Activated T-helper 2 cell treated with anti-CD3 and anti-CD28 coated beads, Interferon-gamma antibody, Interleukin-2, Interleukin-4, amounts not matched to agents 10 μg/mL and 5 μg/mL and 100 μg/mL, durations not matched to agents 14 hours and 24 hours and 36 hours (primary cell): ENCODE data around the gene NBPF3. TPM values are rescaled to one million over a fixed set of nuclear protein-coding genes. Genes with fewer than 3 reads are reported as not detected.

ENCODE experiments used
- DNase-seq: peaks from one replicate; pipeline ENCODE4 v3.0.0; 2021; ENCODE audit warnings: low spot score
- H3K27ac Mint-ChIP-seq: one replicate; pipeline ENCODE4 v1.8.0; 2021; ENCODE audit warnings: mixed read lengths
- H3K27me3 Mint-ChIP-seq: one replicate; pipeline ENCODE4 v1.8.0; 2021; ENCODE audit warnings: low read depth, mixed read lengths
- H3K36me3 Mint-ChIP-seq: one replicate; pipeline ENCODE4 v1.8.0; 2021; ENCODE audit warnings: low read depth, mixed read lengths
- H3K4me1 Mint-ChIP-seq: one replicate; pipeline ENCODE4 v1.8.0; 2021; ENCODE audit warnings: low read depth, mixed read lengths
- H3K4me3 Mint-ChIP-seq: one replicate; pipeline ENCODE4 v1.8.0; 2021; ENCODE audit warnings: low read depth, mild to moderate bottlenecking, moderate library complexity, mixed read lengths
- H3K9me3 Mint-ChIP-seq: one replicate; pipeline ENCODE4 v1.8.0; 2021; ENCODE audit warnings: mixed read lengths
- intact Hi-C: fragments of 100-400 bp; cut with micrococcal nuclease; formaldehyde crosslinking; loops from one replicate; pipeline ENCODE4 v1.15.1; 2023
- total RNA-seq: library from RNA; stranded (reverse); gene quantifications from 2 replicates; pipeline ENCODE4 v1.2.3, GENCODE V29; 2022

The NBPF3 gene
- total RNA-seq, 1 donor from 2014 or later = 3.9 TPM

GRCh38 chr1:21490774-21491487, 51.0 kb downstream of the NBPF3 start:
- Mint-ChIP-seq H3K9me3 (no peaks in the 10 kb centered on the region), H3K36me3 (no peaks in the 10 kb centered on the region), H3K27ac (no peak overlapping the region), H3K27me3 (peaks cover 8% of the 10 kb centered on the region), H3K4me1 (peaks cover 4% of the 10 kb centered on the region), H3K4me3 (no peak overlapping the region)
- intact Hi-C loops = no loop called here
- DNase-seq = no peak

DNA sequence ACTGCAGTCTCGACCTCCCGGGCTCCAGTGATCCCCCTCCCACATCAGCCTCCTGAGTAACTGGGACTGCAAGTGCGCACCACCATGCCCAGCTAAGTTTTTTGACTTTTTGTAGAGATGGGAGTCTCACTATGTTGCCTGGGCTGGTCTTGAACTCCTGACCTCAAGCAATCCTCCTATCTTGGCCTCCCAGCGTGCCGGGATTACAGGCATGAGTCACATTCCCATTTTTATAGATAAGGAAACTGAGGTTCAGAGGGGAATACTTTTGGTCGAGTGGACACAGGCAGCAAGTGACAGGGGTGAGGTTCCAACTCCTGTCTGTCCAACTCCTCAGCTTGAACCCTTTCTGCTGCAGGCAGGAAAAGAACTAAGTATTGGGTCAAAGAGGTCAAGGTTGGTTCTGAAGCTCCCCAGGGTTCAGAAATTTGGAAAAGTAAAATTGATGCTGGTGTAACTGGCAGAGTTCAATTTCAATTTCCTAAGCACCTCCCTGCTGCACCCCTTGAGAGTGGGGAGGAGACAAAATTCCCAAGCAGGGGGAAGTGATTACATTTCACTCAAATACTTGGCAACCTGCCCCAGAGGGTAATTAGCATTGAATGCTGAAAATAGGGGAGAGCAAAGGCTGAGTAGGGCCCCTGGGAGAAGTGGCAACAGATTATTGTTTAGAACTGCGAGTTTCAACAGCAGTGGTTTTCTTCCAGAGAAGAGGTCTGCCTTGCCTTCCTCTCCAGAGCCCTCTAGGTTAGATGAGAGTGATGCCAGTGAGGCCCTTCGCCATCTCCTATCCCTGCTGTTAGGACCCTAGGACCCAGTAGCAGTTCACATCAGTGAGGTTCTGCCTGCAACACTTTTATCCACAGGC, 51.8 kb downstream of the NBPF3 start:
- intact Hi-C loops = no loop called here
- Mint-ChIP-seq H3K4me3 (no peak overlapping the region), H3K4me1 (peaks cover 4% of the 10 kb centered on the region), H3K27me3 (peaks cover 11% of the 10 kb centered on the region), H3K27ac (no peak overlapping the region), H3K9me3 (no peaks in the 10 kb centered on the region), H3K36me3 (no peaks in the 10 kb centered on the region)
- no peak for DNase-seq

DNA sequence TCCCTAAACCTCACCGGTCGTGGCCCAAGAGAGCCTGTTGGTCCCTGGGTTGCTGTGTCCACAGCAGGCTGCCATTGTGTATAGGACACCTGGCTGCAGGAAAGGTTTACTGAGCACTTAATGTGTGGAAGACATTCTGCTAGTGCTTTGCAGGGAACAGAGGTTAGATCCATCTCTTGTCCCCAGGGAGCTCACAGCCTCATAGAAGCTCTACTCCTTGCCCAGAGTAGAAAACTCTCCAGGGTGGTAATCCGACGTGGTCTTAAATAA, 52.4 kb downstream of the NBPF3 start:
- DNase-seq = no peak
- Mint-ChIP-seq H3K36me3 (no peaks in the 10 kb centered on the region), H3K9me3 (no peaks in the 10 kb centered on the region), H3K27ac (no peak overlapping the region), H3K4me3 (no peak overlapping the region), H3K4me1 (peaks cover 4% of the 10 kb centered on the region), H3K27me3 (peaks cover 11% of the 10 kb centered on the region)
- intact Hi-C loops = no loop called here

DNA sequence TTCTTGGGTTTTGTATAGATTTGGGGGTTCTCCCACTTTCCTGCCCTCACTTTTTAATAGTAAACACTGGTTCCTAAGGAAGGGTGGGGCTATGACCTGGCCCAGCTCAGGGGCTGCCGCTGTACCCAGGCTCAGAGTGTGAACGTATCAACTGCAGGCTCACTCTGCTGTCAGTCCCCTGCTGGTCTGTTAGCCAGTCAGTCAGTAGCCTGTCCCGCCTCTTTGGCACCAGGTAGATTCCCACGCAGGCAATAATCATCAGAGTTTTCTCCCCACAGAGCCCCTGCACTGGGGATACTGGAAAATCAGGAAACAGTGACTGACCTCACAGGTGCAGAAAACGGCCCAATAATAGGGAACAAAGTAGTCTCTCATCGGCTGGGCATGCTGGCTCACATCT, 54.3 kb downstream of the NBPF3 start:
- no peaks in the 10 kb centered on the region for H3K4me1 Mint-ChIP-seq
- no peak for DNase-seq
- no peaks in the 10 kb centered on the region for H3K36me3 Mint-ChIP-seq
- intact Hi-C loops = no loop called here
- H3K27me3 Mint-ChIP-seq = peaks cover 13% of the 10 kb centered on the region
- no peak overlapping the region for H3K4me3 Mint-ChIP-seq
- no peaks in the 10 kb centered on the region for H3K9me3 Mint-ChIP-seq
- no peak overlapping the region for H3K27ac Mint-ChIP-seq

- intact Hi-C loops = no loop called here
- Mint-ChIP-seq H3K27me3 (peaks cover 13% of the 10 kb centered on the region), H3K4me1 (no peaks in the 10 kb centered on the region), H3K4me3 (no peak overlapping the region), H3K27ac (no peak overlapping the region), H3K36me3 (no peaks in the 10 kb centered on the region), H3K9me3 (no peaks in the 10 kb centered on the region)
- no peak for DNase-seq
These were observed 55.4 kb downstream of the NBPF3 start for GRCh38 chr1:21495225-21495820.

DNA sequence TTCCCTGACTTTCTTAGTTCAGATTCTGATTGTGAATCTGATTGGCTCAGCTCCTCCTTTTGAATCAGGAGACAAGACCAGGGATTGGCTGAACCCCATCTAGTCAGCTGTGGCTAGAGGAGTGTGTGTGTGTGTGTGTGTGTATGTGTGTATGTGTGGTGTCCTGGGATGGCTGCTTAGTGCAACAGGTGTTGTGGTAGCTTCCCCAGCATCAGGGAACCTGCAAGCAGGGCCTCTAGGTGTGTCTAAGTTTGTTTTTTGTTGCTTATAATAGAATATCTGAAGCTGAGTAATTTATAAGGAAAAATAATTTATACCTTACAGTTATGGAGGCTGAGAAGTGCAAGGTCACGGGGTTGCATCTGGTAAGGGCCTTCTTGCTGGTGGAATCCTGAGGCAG, 56.1 kb downstream of the NBPF3 start:
- Mint-ChIP-seq H3K27me3 (peaks cover 13% of the 10 kb centered on the region), H3K9me3 (no peaks in the 10 kb centered on the region), H3K36me3 (no peaks in the 10 kb centered on the region), H3K4me1 (no peaks in the 10 kb centered on the region), H3K4me3 (no peak overlapping the region), H3K27ac (no peak overlapping the region)
- DNase-seq = no peak
- intact Hi-C loops = no loop called here

DNA sequence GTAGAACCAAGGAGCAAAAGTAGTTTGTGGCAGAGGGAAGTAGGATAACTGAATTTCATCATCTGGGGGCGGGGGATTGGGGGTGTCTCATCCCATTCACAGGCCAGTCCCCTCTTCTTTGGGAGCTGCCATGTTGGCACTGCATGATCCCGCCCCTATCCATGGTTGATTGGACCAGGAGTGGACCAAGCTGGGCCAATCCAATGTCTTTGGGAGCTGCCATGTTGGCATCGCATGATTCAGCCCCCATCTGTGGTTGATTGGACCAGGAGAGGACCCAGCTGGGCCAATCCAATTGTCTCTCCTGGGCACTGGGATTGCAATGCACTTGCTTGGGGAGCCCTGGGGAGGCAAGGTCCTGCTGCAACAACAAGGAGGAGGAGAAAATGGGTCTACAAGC, 56.9 kb downstream of the NBPF3 start:
- H3K9me3 Mint-ChIP-seq = no peaks in the 10 kb centered on the region
- no peaks in the 10 kb centered on the region for H3K4me1 Mint-ChIP-seq
- H3K36me3 Mint-ChIP-seq = no peaks in the 10 kb centered on the region
- peaks cover 13% of the 10 kb centered on the region for H3K27me3 Mint-ChIP-seq
- intact Hi-C loops = no loop called here
- H3K4me3 Mint-ChIP-seq = no peak overlapping the region
- no peak overlapping the region for H3K27ac Mint-ChIP-seq
- DNase-seq = no peak

DNA sequence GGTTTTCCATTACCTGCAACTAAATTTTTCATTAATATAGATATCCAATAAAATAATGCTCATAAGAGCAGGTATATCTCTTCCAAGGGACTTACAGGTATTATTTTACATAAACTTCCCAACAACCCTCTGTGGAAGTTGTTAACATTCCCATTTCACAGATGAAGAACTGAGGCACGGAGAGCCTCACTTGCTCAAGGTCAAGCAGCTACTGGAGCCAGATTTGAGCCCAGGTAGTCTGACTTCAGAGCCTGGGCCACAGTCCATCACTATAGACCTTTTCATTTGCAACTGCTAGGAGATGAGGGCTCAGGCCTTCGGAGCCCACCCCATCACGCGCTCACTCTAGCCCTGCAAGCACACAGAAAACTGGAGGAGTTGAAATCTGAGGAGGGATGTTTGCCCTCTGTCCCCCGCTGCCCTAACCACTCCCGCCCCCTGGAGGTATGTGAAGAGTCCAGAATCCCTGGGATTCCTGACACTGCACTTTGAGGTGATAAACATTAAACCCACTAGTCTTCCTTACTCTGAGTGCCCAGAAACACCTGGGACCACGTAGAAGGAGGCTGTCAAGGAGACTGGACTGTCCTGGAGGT, 57.6 kb downstream of the NBPF3 start:
- Mint-ChIP-seq H3K36me3 (no peaks in the 10 kb centered on the region), H3K4me3 (no peak overlapping the region), H3K27ac (no peak overlapping the region), H3K9me3 (no peaks in the 10 kb centered on the region), H3K4me1 (no peaks in the 10 kb centered on the region), H3K27me3 (peaks cover 10% of the 10 kb centered on the region)
- intact Hi-C loops = no loop called here
- no peak for DNase-seq

GRCh38 chr1:21499283-21499950, 59.5 kb downstream of the NBPF3 start:
- Mint-ChIP-seq H3K4me3 (no peak overlapping the region), H3K27me3 (peaks cover 9% of the 10 kb centered on the region), H3K36me3 (no peaks in the 10 kb centered on the region), H3K4me1 (no peaks in the 10 kb centered on the region), H3K27ac (no peak overlapping the region), H3K9me3 (no peaks in the 10 kb centered on the region)
- intact Hi-C loops = no loop called here
- DNase-seq = no peak

- no peaks in the 10 kb centered on the region for H3K36me3 Mint-ChIP-seq
- no peak overlapping the region for H3K4me3 Mint-ChIP-seq
- no peak for DNase-seq
- H3K27ac Mint-ChIP-seq = no peak overlapping the region
- H3K4me1 Mint-ChIP-seq = peaks cover 3% of the 10 kb centered on the region
- H3K9me3 Mint-ChIP-seq = no peaks in the 10 kb centered on the region
- intact Hi-C loops = no loop called here
- H3K27me3 Mint-ChIP-seq = peaks cover 24% of the 10 kb centered on the region
These were observed 63.9 kb downstream of the NBPF3 start for GRCh38 chr1:21503706-21504377.

DNA sequence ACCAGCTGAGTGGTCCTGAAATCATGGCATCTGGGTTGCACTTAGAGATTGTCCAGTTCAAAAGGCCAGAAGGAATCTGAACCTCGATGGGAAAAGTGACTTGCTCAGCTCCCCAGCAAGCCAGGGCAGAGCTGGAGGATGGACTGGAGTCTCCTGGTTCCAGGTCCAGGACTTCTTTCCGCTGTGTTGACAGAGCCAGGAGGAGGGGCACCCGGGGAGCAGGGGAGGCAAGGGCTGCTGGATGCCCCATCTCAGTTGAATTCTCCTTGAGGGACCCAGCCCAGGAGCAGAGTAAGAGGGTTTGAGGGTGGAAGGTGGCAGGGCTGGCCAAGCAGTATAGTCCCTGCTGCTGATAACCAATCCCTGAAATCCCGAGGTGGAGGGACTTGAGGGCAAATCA, 66.9 kb downstream of the NBPF3 start:
- peaks cover 5% of the 10 kb centered on the region for H3K4me1 Mint-ChIP-seq
- DNase-seq = no peak
- no peak overlapping the region for H3K27ac Mint-ChIP-seq
- intact Hi-C loops = no loop called here
- no peaks in the 10 kb centered on the region for H3K36me3 Mint-ChIP-seq
- no peaks in the 10 kb centered on the region for H3K9me3 Mint-ChIP-seq
- H3K4me3 Mint-ChIP-seq = no peak overlapping the region
- peaks cover 44% of the 10 kb centered on the region for H3K27me3 Mint-ChIP-seq

- no peak for DNase-seq
- H3K9me3 Mint-ChIP-seq = no peaks in the 10 kb centered on the region
- intact Hi-C loops = loop anchor here (2.0 kb wide), 1 partner anchor 151 kb away; no protein-coding TSS in a partner anchor
- peaks cover 48% of the 10 kb centered on the region for H3K27me3 Mint-ChIP-seq
- H3K36me3 Mint-ChIP-seq = no peaks in the 10 kb centered on the region
- peaks cover 5% of the 10 kb centered on the region for H3K4me1 Mint-ChIP-seq
- no peak overlapping the region for H3K27ac Mint-ChIP-seq
- H3K4me3 Mint-ChIP-seq = no peak overlapping the region
These were observed 67.8 kb downstream of the NBPF3 start for GRCh38 chr1:21507511-21508270.
